ENCODE results near the gene DAD1.

DNA sequence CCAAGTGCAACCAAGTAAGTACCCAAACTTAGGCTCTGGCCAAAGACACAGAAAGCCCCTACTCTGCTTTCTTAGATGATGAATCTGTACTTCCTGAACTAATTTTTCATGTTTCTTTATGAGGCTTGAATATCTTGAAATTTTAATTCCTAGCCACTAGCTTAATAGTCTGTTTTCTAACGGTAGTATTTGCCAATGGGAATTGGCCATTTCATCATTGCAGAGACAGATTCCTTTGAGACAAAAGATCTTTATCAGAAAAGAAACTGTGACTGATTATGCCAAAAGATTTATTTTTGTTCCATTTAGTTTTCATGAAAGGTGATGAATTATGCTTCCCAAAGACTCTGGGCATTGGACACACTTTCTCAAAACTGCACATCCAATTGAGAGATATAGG is 48.7 kb downstream of the DAD1 start:
- TF ChIP-seq, protein P1, sequence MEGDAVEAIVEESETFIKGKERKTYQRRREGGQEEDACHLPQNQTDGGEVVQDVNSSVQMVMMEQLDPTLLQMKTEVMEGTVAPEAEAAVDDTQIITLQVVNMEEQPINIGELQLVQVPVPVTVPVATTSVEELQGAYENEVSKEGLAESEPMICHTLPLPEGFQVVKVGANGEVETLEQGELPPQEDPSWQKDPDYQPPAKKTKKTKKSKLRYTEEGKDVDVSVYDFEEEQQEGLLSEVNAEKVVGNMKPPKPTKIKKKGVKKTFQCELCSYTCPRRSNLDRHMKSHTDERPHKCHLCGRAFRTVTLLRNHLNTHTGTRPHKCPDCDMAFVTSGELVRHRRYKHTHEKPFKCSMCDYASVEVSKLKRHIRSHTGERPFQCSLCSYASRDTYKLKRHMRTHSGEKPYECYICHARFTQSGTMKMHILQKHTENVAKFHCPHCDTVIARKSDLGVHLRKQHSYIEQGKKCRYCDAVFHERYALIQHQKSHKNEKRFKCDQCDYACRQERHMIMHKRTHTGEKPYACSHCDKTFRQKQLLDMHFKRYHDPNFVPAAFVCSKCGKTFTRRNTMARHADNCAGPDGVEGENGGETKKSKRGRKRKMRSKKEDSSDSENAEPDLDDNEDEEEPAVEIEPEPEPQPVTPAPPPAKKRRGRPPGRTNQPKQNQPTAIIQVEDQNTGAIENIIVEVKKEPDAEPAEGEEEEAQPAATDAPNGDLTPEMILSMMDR (IDR thresholded peaks at IDR 0.05): no peak
- TF ChIP-seq TCF12 (IDR thresholded peaks at IDR 0.05) (no peak), CHD2 (IDR thresholded peaks at IDR 0.05; ENCODE audit: low read length, partially characterized antibody) (no peak)

All from SK-N-SH (cell line).